Stomach (tissue), 4 donors: ENCODE measurements around the gene ZNF561.

ENCODE experiments used
- POLR2AphosphoS5 ChIP-seq, 3 donors: sonication (generic); formaldehyde crosslinking; IDR thresholded peaks; one replicate each; pipeline ENCODE4 v1.6.1; 2016; ENCODE audit warnings: antibody characterized with exemption in 3 of 3
- TF ChIP-seq, protein P1 (sequence below), 7 experiments: fragments of 450-650 bp in 4 of 7; fragments of 200-600 bp in 3 of 7; sonication (generic) in 3 of 7; IDR thresholded peaks; one replicate each; pipeline ENCODE4 v1.5.1; 2016 to 2019; ENCODE audit warnings: antibody characterized with exemption in 7 of 7, control low read depth in 2 of 7, mild to moderate bottlenecking in 1 of 7

DNA sequence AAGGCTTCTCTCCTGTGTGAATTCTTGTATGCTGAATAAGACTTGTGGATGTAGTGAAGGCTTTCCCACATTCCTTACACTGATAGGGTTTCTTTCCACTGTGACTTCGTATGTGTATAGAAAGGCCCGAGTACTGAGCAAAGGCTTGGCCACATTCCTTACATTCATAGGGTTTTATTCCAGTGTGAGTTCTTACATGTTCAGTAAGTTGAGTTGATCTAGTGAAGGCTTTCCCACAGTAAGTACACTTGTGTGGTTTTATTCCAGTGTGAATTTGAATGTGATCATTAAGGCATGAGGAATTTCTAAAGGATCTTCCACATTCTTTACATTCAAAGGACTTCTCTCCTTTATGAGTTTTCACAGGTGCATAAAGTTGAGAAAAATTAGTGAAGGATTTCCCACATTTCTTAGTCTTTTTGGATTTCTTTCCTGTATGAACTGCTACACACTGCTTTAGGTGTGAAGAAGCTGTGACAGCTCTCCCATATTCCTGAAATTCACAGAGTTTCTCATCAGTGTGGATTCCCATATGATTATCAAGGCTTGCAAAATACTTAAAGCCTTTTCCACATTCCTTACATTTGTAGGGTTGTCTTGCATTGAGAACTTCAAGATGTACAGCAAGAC lies 10.4 kb downstream of the ZNF561 start:
- TF ChIP-seq, protein P1, sequence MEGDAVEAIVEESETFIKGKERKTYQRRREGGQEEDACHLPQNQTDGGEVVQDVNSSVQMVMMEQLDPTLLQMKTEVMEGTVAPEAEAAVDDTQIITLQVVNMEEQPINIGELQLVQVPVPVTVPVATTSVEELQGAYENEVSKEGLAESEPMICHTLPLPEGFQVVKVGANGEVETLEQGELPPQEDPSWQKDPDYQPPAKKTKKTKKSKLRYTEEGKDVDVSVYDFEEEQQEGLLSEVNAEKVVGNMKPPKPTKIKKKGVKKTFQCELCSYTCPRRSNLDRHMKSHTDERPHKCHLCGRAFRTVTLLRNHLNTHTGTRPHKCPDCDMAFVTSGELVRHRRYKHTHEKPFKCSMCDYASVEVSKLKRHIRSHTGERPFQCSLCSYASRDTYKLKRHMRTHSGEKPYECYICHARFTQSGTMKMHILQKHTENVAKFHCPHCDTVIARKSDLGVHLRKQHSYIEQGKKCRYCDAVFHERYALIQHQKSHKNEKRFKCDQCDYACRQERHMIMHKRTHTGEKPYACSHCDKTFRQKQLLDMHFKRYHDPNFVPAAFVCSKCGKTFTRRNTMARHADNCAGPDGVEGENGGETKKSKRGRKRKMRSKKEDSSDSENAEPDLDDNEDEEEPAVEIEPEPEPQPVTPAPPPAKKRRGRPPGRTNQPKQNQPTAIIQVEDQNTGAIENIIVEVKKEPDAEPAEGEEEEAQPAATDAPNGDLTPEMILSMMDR (IDR thresholded peaks at IDR 0.05) = no peak
- TF ChIP-seq POLR2AphosphoS5 (IDR thresholded peaks at IDR 0.05) = no peak
